ENCODE measurements around the gene MAP4K3.

DNA sequence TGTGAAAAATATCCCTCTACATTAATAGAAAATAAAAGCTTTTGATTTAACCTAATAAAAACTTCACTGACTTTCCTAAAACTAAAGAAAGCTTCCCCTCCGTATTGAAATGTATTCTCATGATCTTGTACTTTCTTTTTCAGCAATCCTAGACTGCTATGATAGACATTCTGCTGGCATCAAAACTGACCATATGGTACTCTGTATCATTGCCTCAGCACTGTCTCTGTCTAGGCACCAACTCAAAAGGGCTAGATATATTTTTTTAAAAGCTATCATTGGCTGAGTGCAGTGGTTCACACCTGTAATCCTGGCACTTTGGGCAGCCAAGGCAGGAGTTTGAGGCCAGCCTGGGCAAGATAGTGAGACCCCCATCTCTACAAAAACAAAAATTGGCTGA is 226.2 kb downstream of the MAP4K3 start:
- TF ChIP-seq POLR2A (IDR thresholded peaks at IDR 0.05; ENCODE audit: low read depth, low read length) (no peak), USF2 (IDR thresholded peaks at IDR 0.05; ENCODE audit: low read depth, low read length) (no peak), MAFK (IDR thresholded peaks at IDR 0.05; ENCODE audit: low read depth, low read length) (no peak)
- TF ChIP-seq, protein P1, sequence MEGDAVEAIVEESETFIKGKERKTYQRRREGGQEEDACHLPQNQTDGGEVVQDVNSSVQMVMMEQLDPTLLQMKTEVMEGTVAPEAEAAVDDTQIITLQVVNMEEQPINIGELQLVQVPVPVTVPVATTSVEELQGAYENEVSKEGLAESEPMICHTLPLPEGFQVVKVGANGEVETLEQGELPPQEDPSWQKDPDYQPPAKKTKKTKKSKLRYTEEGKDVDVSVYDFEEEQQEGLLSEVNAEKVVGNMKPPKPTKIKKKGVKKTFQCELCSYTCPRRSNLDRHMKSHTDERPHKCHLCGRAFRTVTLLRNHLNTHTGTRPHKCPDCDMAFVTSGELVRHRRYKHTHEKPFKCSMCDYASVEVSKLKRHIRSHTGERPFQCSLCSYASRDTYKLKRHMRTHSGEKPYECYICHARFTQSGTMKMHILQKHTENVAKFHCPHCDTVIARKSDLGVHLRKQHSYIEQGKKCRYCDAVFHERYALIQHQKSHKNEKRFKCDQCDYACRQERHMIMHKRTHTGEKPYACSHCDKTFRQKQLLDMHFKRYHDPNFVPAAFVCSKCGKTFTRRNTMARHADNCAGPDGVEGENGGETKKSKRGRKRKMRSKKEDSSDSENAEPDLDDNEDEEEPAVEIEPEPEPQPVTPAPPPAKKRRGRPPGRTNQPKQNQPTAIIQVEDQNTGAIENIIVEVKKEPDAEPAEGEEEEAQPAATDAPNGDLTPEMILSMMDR (conservative IDR thresholded peaks at IDR 0.05; ENCODE audit: low read depth, low read length) = no peak

All from IMR-90 (cell line).